GM12878 (cell line): Measurements from ENCODE around the gene RPUSD2. TPM values are rescaled to one million over a fixed set of nuclear protein-coding genes. Genes with fewer than 3 reads are reported as not detected.

Experiments
- ATAC-seq: fragments of 200-7000 bp; cut with Tn5 transposase; 3 replicates; pipeline ENCODE4 v1.9.1; 2020; ENCODE audit warnings: mild to moderate bottlenecking, moderate library complexity
- BruUV-seq: library from RNA; stranded (reverse); fragments of 400-500 nt; replicated peaks from 2 replicates; lab custom pipeline; 2021; lab: Mats Ljungman, UMichigan
- CTCF ChIA-PET: fragments of 300-600 bp; sonication (Branson Sonifier 250); formaldehyde crosslinking; extraction: SDS; loops from one replicate; lab custom pipeline; 2021; ENCODE audit warnings: inconsistent platforms; lab: Yijun Ruan, JAX
- POLR2A ChIA-PET: fragments of 350-600 bp; formaldehyde crosslinking; extraction: SDS; loops from one replicate; lab custom pipeline; 2021; ENCODE audit warnings: inconsistent platforms; lab: Charles Lee
- RAD21 ChIA-PET: fragments of 300-600 bp; sonication (Branson Sonifier 250); formaldehyde crosslinking; loops from one replicate; lab custom pipeline; 2023; ENCODE audit warnings: antibody characterized with exemption; ENCODE audit not compliant: unreplicated experiment; lab: Charles Lee
- SMC1A ChIA-PET: fragments of 300-600 bp; sonication (Branson Sonifier 250); formaldehyde crosslinking; loops from one replicate; lab custom pipeline; 2023; ENCODE audit not compliant: unreplicated experiment, uncharacterized antibody; lab: Charles Lee
- DNase-seq: peaks from one replicate; pipeline ENCODE4 v3.0.0-alpha.2; 2011; ENCODE audit warnings: low read depth, low spot score
- FAIRE-seq: peaks from 3 replicates; lab custom pipeline; 2011; peaks lifted over from hg19 to GRCh38; lab: Jason Lieb, UNC
- H2AFZ ChIP-seq: 2 replicates; pipeline ENCODE4 v1.6.0; 2011; ENCODE audit warnings: low read depth, low read length, control low read depth; ENCODE audit not compliant: control insufficient read depth
- H3K27ac ChIP-seq: 2 replicates; pipeline ENCODE4 v1.5.1; 2011; ENCODE audit warnings: control low read depth; ENCODE audit not compliant: control insufficient read depth, insufficient read depth
- H3K27me3 ChIP-seq, 2 experiments: replicated peaks in 1 of 2; 2 replicates each; pipeline versions ENCODE4 v1.6.0 to v1.6.1; 2011; ENCODE audit warnings: low read length in 1 of 2; ENCODE audit not compliant: control insufficient read depth in 2 of 2, insufficient read depth in 2 of 2
- H3K36me3 ChIP-seq, 2 experiments: 2 replicates each; pipeline ENCODE4 v1.5.1; 2011; ENCODE audit warnings: low read length in 1 of 2; ENCODE audit not compliant: control insufficient read depth in 2 of 2, insufficient read depth in 2 of 2
- H3K4me1 ChIP-seq: 2 replicates; pipeline ENCODE4 v1.6.1; 2011; ENCODE audit warnings: mild to moderate bottlenecking, low read length, moderate library complexity, mixed read lengths; ENCODE audit not compliant: control insufficient read depth, insufficient read depth
- H3K4me2 ChIP-seq: 2 replicates; pipeline ENCODE4 v1.6.0; 2011; ENCODE audit warnings: control low read depth; ENCODE audit not compliant: control insufficient read depth, insufficient read depth
- H3K4me3 ChIP-seq: fragments of 200-600 bp; sonication (generic); 2 replicates; pipeline ENCODE4 v1.5.1; 2016
- H3K79me2 ChIP-seq: 2 replicates; pipeline ENCODE4 v1.6.0; 2011; ENCODE audit warnings: low read length; ENCODE audit not compliant: control insufficient read depth, insufficient read depth
- H3K9ac ChIP-seq: 2 replicates; pipeline ENCODE4 v1.8.0; 2011; ENCODE audit warnings: low read length, control low read depth, mixed read lengths; ENCODE audit not compliant: control insufficient read depth, insufficient read depth
- H3K9me3 ChIP-seq: replicated peaks from 3 replicates; pipeline ENCODE4 v1.5.1; 2011; ENCODE audit warnings: mild to moderate bottlenecking, low read length; ENCODE audit not compliant: control insufficient read depth, insufficient read depth
- H4K20me1 ChIP-seq: 2 replicates; pipeline ENCODE4 v1.6.0; 2011; ENCODE audit not compliant: control insufficient read depth, insufficient read depth
- ASH2L ChIP-seq: fragments of 300-600, 200-600 bp; sonication (generic); IDR thresholded peaks from 2 replicates; pipeline ENCODE4 v1.6.1; 2017; ENCODE audit warnings: low read depth, mild to moderate bottlenecking, borderline replicate concordance
- ATF7 ChIP-seq: fragments of 450-650 bp; IDR thresholded peaks from 2 replicates; pipeline ENCODE4 v1.6.1; 2016; ENCODE audit warnings: low read depth, mild to moderate bottlenecking
- BMI1 ChIP-seq: fragments of 450-650 bp; IDR thresholded peaks from 2 replicates; pipeline ENCODE4 v1.6.1; 2016; ENCODE audit warnings: mild to moderate bottlenecking, moderate library complexity, borderline replicate concordance
- CBX3 ChIP-seq: fragments of 200-600 bp; sonication (generic); IDR thresholded peaks from 2 replicates; pipeline ENCODE4 v1.6.1; 2016; ENCODE audit warnings: low read depth, borderline replicate concordance
- CBX5 ChIP-seq: sonication (generic); IDR thresholded peaks from 2 replicates; pipeline ENCODE4 v1.6.1; 2016; ENCODE audit warnings: low read depth, moderate library complexity, mild to moderate bottlenecking, inconsistent platforms
- CHD2 ChIP-seq: IDR thresholded peaks from 2 replicates; pipeline ENCODE4 v1.6.1; 2011; ENCODE audit warnings: low read depth, low read length, improper control_type of control experiment, borderline replicate concordance
- EGR1 ChIP-seq, 2 experiments: IDR thresholded peaks; 1 replicate in 1 of 2; 2 replicates in 1 of 2; pipeline ENCODE4 v1.6.1; 2011 to 2012; ENCODE audit warnings: low read depth in 2 of 2, low read length in 2 of 2, borderline replicate concordance in 1 of 2, mild to moderate bottlenecking in 1 of 2, moderate library complexity in 1 of 2
- ESRRA ChIP-seq: IDR thresholded peaks from 2 replicates; pipeline ENCODE4 v1.6.1; 2012; ENCODE audit warnings: mild to moderate bottlenecking, low read length, improper control_type of control experiment
- IKZF2 ChIP-seq, 2 experiments: fragments of 450-650 bp; IDR thresholded peaks; 2 replicates each; pipeline ENCODE4 v1.6.1; 2017; ENCODE audit warnings: mild to moderate bottlenecking in 2 of 2, moderate library complexity in 2 of 2
- IRF3 ChIP-seq: fragments of 450-650 bp; IDR thresholded peaks from 2 replicates; pipeline ENCODE4 v1.6.1; 2014; ENCODE audit warnings: mild to moderate bottlenecking
- JUND ChIP-seq: IDR thresholded peaks from 2 replicates; pipeline ENCODE4 v1.6.1; 2012; ENCODE audit warnings: low read depth, mild to moderate bottlenecking, low read length, improper control_type of control experiment, moderate library complexity
- KAT2A ChIP-seq: conservative IDR thresholded peaks from 2 replicates; pipeline ENCODE4 v1.6.1; 2011; ENCODE audit warnings: low read depth, low read length; ENCODE audit not compliant: control insufficient read depth
- KLF5 ChIP-seq: fragments of 450-650 bp; IDR thresholded peaks from 2 replicates; pipeline ENCODE4 v1.6.1; 2014; ENCODE audit warnings: mild to moderate bottlenecking; ENCODE audit not compliant: partially characterized antibody
- MXI1 ChIP-seq: fragments of 150-350 bp; IDR thresholded peaks from 2 replicates; pipeline ENCODE4 v1.6.1; 2011; ENCODE audit warnings: low read depth, mild to moderate bottlenecking, inconsistent platforms, low read length, improper control_type of control experiment
- NBN ChIP-seq: fragments of 450-650 bp; IDR thresholded peaks from 2 replicates; pipeline ENCODE4 v1.6.1; 2016
- NFYA ChIP-seq: IDR thresholded peaks from 2 replicates; pipeline ENCODE4 v1.6.1; 2011; ENCODE audit warnings: low read depth, mild to moderate bottlenecking, low read length, improper control_type of control experiment, borderline replicate concordance
- PAX5 ChIP-seq: IDR thresholded peaks from 2 replicates; pipeline ENCODE4 v1.6.1; 2011; ENCODE audit warnings: low read depth, low read length, borderline replicate concordance
- POU2F2 ChIP-seq: IDR thresholded peaks from 3 replicates; pipeline ENCODE4 v1.6.1; 2011; ENCODE audit warnings: low read depth, mild to moderate bottlenecking, low read length, borderline replicate concordance
- RCOR1 ChIP-seq: conservative IDR thresholded peaks from 2 replicates; pipeline ENCODE4 v1.6.1; 2012; ENCODE audit warnings: low read depth, low read length, improper control_type of control experiment
- SUZ12 ChIP-seq: fragments of 200-600 bp; sonication (generic); IDR thresholded peaks from one replicate; pipeline ENCODE4 v1.6.1; 2018; ENCODE audit warnings: antibody characterized with exemption, mild to moderate bottlenecking; ENCODE audit not compliant: unreplicated experiment
- USF1 ChIP-seq: IDR thresholded peaks from 2 replicates; pipeline ENCODE4 v1.6.1; 2011; ENCODE audit warnings: borderline replicate concordance, low read depth, mild to moderate bottlenecking, moderate library complexity, mixed read lengths, low read length; ENCODE audit not compliant: insufficient read depth; ENCODE audit errors: extremely low read length
- ZBED1 ChIP-seq: IDR thresholded peaks from 2 replicates; pipeline ENCODE4 v1.6.1; 2016; ENCODE audit warnings: borderline replicate concordance
- WGBS: methylation state at CpG from one replicate; pipeline ENCODE4 v1.1.6; 2016; ENCODE audit warnings: low lambda C conversion rate; ENCODE audit not compliant: insufficient replicate concordance, insufficient coverage; ENCODE audit errors: missing lambda C conversion rate; 5-methylcytosine and 5-hydroxymethylcytosine counted together
- in situ Hi-C: fragments of 300-500 bp; cut with MboI; formaldehyde crosslinking; loops from 9 replicates; pipeline ENCODE4 v1.14.3; 2018; ENCODE audit warnings: mixed read lengths
- intact Hi-C: fragments of 100-400 bp; cut with micrococcal nuclease; formaldehyde crosslinking; loops from one replicate; pipeline ENCODE4 v1.14.2; 2022; ENCODE audit not compliant: unreplicated experiment
- polyA plus RNA-seq, 11 experiments: library from polyadenylated mRNA; depleted of rRNA in 4 of 11; unstranded in 6 of 11; stranded (reverse) in 5 of 11; fragments of >200 nt; fragmentation: Nextera tagmentation in 4 of 11; fragmentation: Illumina TruSeq in 1 of 11; extraction: Ambion mirVana in 4 of 11; extraction: Trizol in 1 of 11; gene quantifications; 1 replicate in 1 of 11; 2 replicates in 10 of 11; pipeline versions ENCODE4 v1.2.1 to v1.2.3, GENCODE V29; 2011 to 2016; ENCODE audit warnings: inconsistent platforms in 2 of 11, missing spikeins in 2 of 11, low read depth in 1 of 11
- total RNA-seq, 4 experiments: library from RNA; depleted of rRNA in 3 of 4; stranded (reverse); fragments of >200 nt in 3 of 4; fragmentation: Illumina TruSeq in 1 of 4; extraction: Trizol in 1 of 4; gene quantifications; 2 replicates each; pipeline versions ENCODE4 v1.2.1 to v1.2.3, GENCODE V29; 2013 to 2021

Gene RPUSD2
- total and polyA plus RNA-seq, 10 of the 15 experiments (the other 5 are each of a cell fraction or from before 2014, with no cell fraction given): 4.0 to 33.3 (median 18.5) TPM

- peak overlapping the region; percentile 93 for H3K9ac ChIP-seq
- H3K9me3 ChIP-seq: no peaks in the 10 kb centered on the region
- peak overlapping the region; percentile 58 for H3K4me2 ChIP-seq
- FAIRE-seq (no peak), ATAC-seq (peak; percentile 78), DNase-seq (peak; percentile 40)
- in situ Hi-C loops (no loop called here), intact Hi-C loops (loop anchor here (2.0 to 10.0 kb wide), 6 partner anchors 37 to 280 kb away; partner anchors contain the start of genes BAHD1, RAD51, RHOV and RMDN3)
- H3K4me1 ChIP-seq: peaks cover 8% of the 10 kb centered on the region; the same call in 1 of the 2 replicates
- CTCF ChIA-PET: interaction anchor here (1.0 to 1.3 kb wide), 2 partner anchors 36 to 51 kb away, joined by 3 to 5 read pairs; no protein-coding TSS in a partner anchor
- RAD21 ChIA-PET: interaction anchor here (0.9 to 3.1 kb wide), 7 partner anchors 26 to 171 kb away, joined by 3 to 8 read pairs (median 4); partner anchors contain the start of genes CCDC32 and RPUSD2
- no peaks in the 10 kb centered on the region for H4K20me1 ChIP-seq
- POLR2A ChIA-PET: interaction anchor here (0.8 to 1.5 kb wide), 4 partner anchors 25 to 99 kb away, joined by 3 to 8 read pairs (median 6); partner anchors contain the start of gene RPUSD2
- peaks cover 47% of the 10 kb centered on the region for H3K79me2 ChIP-seq
- no peaks in the 10 kb centered on the region for H3K27me3 ChIP-seq
- peak overlapping the region; percentile 90 for H3K4me3 ChIP-seq
- peak overlapping the region; percentile 99 for H2AFZ ChIP-seq
- SMC1A ChIA-PET: interaction anchor here (0.8 to 1.6 kb wide), 10 partner anchors 9 to 284 kb away, joined by 3 to 9 read pairs (median 3); partner anchors contain the start of genes BAHD1 and RPUSD2
- under 1% methylated on average over 29 of the region's 31 CpGs for WGBS
- no peaks in the 10 kb centered on the region for H3K36me3 ChIP-seq
- H3K27ac ChIP-seq: peak overlapping the region; percentile 98
- BruUV-seq: no TSS peak
- TF ChIP-seq ZBED1 (no peak), PAX5 (no peak), MXI1 (no peak), ASH2L (peak; percentile 91; the same call in 1 of the 2 replicates), NFYA (no peak), CBX3 (no peak), ATF7 (no peak), IRF3 (no peak), ESRRA (no peak), CBX5 (no peak), EGR1 (IDR thresholded peaks at IDR 0.05; ENCODE audit: borderline replicate concordance in 1 of 2, low read depth in 2 of 2, low read length in 2 of 2) (no peak), JUND (no peak), CHD2 (peak; percentile 47; the same call in 1 of the 2 replicates), KAT2A (no peak), USF1 (no peak), IKZF2 (IDR thresholded peaks at IDR 0.05) (no peak), KLF5 (no peak), RCOR1 (no peak), SUZ12 (no peak), BMI1 (no peak), NBN (no peak; the same call in none of the 2 replicates), POU2F2 (0 out of 3 replicates have a peak, but pooled peaks have one; percentile 1)
Measured at GRCh38 chr15:40594429-40594836, 25.3 kb downstream of the RPUSD2 start.
